Neural progenitor cell (in vitro differentiated cells): ENCODE data around the gene PNMA8C.

Experiments used
- CTCF ChIP-seq: fragments of 200-600 bp; sonication (generic); IDR thresholded peaks from 2 replicates; pipeline ENCODE4 v1.5.1; 2017; ENCODE audit warnings: antibody characterized with exemption, mild to moderate bottlenecking
- EZH2 ChIP-seq: fragments of 200-600 bp; sonication (generic); IDR thresholded peaks from 2 replicates; pipeline ENCODE4 v1.6.1; 2017; ENCODE audit warnings: antibody characterized with exemption, mild to moderate bottlenecking, moderate library complexity

- TF ChIP-seq EZH2 = no peak
- TF ChIP-seq CTCF = no peak
Observed at GRCh38 chr19:46386996-46387712, 41.6 kb downstream of the PNMA8C start.
